ENCODE measurements around the gene PRKCB.
"Not testable (repeated sequence)": the region's sequence is repeated elsewhere in the genome, so short reads cannot be mapped to it uniquely, and the experiment has no call there.

Gene PRKCB

DNA sequence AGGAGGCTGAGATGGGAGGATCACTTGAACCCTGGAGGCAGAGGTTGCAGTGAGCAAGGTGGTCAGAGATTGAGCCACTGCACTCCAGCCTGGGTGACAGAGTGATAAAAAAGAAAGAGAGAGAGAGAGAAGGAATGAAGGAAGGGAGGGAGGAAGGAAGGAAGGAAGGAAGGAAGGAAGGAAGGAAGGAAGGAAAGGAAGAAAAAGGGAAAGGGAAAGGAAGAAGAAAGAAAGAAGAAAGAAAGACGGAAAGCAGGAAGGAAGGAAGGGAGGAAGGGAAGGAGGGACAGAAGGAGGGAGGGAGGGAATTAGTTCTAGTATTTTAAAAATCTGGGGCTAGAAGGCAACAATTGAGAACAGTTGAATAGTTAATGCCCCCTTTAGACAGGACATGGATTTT is 258.9 kb downstream of the PRKCB start:
- Histone ChIP-seq H3K36me3 (ENCODE audit: low read depth) (no peaks in the 10 kb centered on the region), H3K4me1 (ENCODE audit: insufficient read depth, poor library complexity, severe bottlenecking) (no peaks in the 10 kb centered on the region), H3K27ac (ENCODE audit: poor library complexity, severe bottlenecking) (no peak overlapping the region)

DNA sequence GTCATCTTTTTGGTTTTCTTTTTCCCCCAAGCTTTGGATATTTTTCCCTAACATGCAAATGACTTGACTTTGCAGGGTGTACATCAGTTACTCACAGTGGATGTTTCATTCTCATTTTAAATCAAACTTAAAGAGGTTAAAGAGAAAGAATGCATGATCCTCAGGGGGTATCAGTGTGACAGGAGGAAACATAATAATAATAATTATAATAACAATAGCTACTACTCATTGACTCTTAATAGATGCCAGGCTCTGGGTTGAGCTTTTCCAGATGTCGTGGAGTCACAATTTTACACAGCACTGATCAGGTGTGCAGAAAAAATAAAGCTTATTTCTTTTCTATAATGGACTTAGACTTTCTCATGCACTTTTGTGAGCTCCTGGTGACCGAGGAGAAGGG is 263.1 kb downstream of the PRKCB start:
- DNase-seq (ENCODE audit: low spot score): no peak
- Histone ChIP-seq H3K27me3 (ENCODE audit: insufficient read depth, poor library complexity, severe bottlenecking) (peaks cover 3% of the 10 kb centered on the region), H3K36me3 (ENCODE audit: low read depth) (no peaks in the 10 kb centered on the region), H3K9me3 (ENCODE audit: severe bottlenecking) (no peaks in the 10 kb centered on the region), H3K4me3 (ENCODE audit: severe bottlenecking) (no peak overlapping the region), H3K4me1 (ENCODE audit: insufficient read depth, poor library complexity, severe bottlenecking) (no peaks in the 10 kb centered on the region), H3K27ac (ENCODE audit: poor library complexity, severe bottlenecking) (no peak overlapping the region)
- TF ChIP-seq, protein P1, sequence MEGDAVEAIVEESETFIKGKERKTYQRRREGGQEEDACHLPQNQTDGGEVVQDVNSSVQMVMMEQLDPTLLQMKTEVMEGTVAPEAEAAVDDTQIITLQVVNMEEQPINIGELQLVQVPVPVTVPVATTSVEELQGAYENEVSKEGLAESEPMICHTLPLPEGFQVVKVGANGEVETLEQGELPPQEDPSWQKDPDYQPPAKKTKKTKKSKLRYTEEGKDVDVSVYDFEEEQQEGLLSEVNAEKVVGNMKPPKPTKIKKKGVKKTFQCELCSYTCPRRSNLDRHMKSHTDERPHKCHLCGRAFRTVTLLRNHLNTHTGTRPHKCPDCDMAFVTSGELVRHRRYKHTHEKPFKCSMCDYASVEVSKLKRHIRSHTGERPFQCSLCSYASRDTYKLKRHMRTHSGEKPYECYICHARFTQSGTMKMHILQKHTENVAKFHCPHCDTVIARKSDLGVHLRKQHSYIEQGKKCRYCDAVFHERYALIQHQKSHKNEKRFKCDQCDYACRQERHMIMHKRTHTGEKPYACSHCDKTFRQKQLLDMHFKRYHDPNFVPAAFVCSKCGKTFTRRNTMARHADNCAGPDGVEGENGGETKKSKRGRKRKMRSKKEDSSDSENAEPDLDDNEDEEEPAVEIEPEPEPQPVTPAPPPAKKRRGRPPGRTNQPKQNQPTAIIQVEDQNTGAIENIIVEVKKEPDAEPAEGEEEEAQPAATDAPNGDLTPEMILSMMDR (IDR thresholded peaks at IDR 0.05; ENCODE audit: poor library complexity, severe bottlenecking): no peak
- no peak for ATAC-seq (ENCODE audit: low read depth)

More for the DNA sequence above, 258.9 kb downstream of the PRKCB start:
- no peak overlapping the region for H3K4me3 ChIP-seq (ENCODE audit: severe bottlenecking)
- TF ChIP-seq, protein P1 (IDR thresholded peaks at IDR 0.05; ENCODE audit: poor library complexity, severe bottlenecking): no peak
- no peak for DNase-seq (ENCODE audit: low spot score)
- no peak for ATAC-seq (ENCODE audit: low read depth)
- H3K9me3 ChIP-seq (ENCODE audit: severe bottlenecking): no peaks in the 10 kb centered on the region
- no peaks in the 10 kb centered on the region for H3K27me3 ChIP-seq (ENCODE audit: insufficient read depth, poor library complexity, severe bottlenecking)

DNA sequence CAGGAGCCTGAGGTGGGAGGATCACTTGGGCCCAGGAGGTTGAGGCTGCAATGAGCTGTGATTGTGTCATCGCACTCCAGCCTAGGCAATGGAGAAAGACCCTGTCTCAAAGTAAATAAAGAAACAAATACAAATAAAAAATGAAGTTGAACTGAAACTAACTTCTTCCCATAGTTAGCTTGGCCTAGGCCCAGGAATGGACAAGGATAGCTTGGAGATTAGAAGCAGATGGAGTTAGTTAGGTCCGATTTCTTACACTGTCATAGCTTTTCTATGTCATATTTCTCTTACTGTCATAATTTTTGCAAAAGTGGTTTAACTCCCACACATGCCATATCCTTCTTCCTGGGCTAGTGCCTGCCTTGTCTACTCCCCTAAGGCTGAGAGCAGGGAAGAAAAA is 265.6 kb downstream of the PRKCB start:
- TF ChIP-seq, protein P1 (IDR thresholded peaks at IDR 0.05; ENCODE audit: poor library complexity, severe bottlenecking): no peak
- DNase-seq (ENCODE audit: low spot score): no peak

DNA sequence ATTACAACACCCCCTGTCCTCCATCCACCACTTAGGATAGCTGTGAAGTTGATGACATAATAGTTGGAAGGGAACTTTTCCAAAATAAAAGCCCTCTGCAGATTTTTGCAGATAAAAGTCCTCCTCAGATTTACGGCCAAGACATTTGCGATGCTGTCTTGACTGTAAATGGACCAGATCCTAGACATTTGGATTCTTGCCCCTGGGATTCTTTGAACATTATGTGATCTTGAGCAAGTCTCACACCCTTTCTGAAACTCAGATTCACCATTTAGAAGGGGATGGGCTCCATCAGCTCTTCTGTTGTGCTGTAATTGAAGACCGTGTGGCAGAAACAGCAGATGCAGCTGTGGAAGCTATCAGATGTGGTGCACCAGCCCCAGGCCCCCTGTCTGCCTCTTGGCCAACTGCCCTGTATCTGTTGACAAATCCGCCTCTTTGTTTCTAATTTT is 266.5 kb downstream of the PRKCB start:
- TF ChIP-seq, protein P1 (IDR thresholded peaks at IDR 0.05; ENCODE audit: poor library complexity, severe bottlenecking): no peak
- Histone ChIP-seq H3K27me3 (ENCODE audit: insufficient read depth, poor library complexity, severe bottlenecking) (peaks cover 3% of the 10 kb centered on the region), H3K4me3 (ENCODE audit: severe bottlenecking) (no peak overlapping the region), H3K9me3 (ENCODE audit: severe bottlenecking) (no peaks in the 10 kb centered on the region), H3K27ac (ENCODE audit: poor library complexity, severe bottlenecking) (no peak overlapping the region), H3K36me3 (ENCODE audit: low read depth) (no peaks in the 10 kb centered on the region), H3K4me1 (ENCODE audit: insufficient read depth, poor library complexity, severe bottlenecking) (no peaks in the 10 kb centered on the region)
- no peak for ATAC-seq (ENCODE audit: low read depth)
- no peak for DNase-seq (ENCODE audit: low spot score)

More for the DNA sequence above, 265.6 kb downstream of the PRKCB start:
- Histone ChIP-seq H3K27me3 (ENCODE audit: insufficient read depth, poor library complexity, severe bottlenecking) (peaks cover 3% of the 10 kb centered on the region), H3K9me3 (ENCODE audit: severe bottlenecking) (no peaks in the 10 kb centered on the region), H3K4me1 (ENCODE audit: insufficient read depth, poor library complexity, severe bottlenecking) (no peaks in the 10 kb centered on the region), H3K36me3 (ENCODE audit: low read depth) (no peaks in the 10 kb centered on the region), H3K4me3 (ENCODE audit: severe bottlenecking) (no peak overlapping the region), H3K27ac (ENCODE audit: poor library complexity, severe bottlenecking) (no peak overlapping the region)
- ATAC-seq (ENCODE audit: low read depth): no peak

DNA sequence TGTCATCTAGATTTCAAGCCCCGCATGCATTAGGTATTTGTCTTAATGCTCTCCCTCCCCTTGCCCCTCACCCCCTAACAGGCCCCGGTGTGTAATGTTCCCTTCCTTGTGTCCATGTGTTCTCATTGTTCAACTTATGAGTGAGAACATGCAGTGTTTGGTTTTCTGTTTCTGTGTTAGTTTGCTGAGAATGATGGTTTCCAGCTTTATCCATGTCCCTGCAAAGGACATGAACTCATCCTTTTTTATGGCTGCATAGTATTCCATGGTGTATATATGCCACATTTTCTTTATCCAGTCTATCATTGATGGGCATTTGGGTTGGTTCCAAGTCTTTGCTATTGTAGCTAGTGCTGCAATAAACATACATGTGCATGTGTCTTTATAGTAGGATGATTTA is 269.7 kb downstream of the PRKCB start:
- not testable (repeated sequence) for ATAC-seq (ENCODE audit: low read depth); H3K4me3 ChIP-seq (ENCODE audit: severe bottlenecking); H3K9me3 ChIP-seq (ENCODE audit: severe bottlenecking); H3K36me3 ChIP-seq (ENCODE audit: low read depth); DNase-seq (ENCODE audit: low spot score); H3K27ac ChIP-seq (ENCODE audit: poor library complexity, severe bottlenecking); H3K27me3 ChIP-seq (ENCODE audit: insufficient read depth, poor library complexity, severe bottlenecking); H3K4me1 ChIP-seq (ENCODE audit: insufficient read depth, poor library complexity, severe bottlenecking)

DNA sequence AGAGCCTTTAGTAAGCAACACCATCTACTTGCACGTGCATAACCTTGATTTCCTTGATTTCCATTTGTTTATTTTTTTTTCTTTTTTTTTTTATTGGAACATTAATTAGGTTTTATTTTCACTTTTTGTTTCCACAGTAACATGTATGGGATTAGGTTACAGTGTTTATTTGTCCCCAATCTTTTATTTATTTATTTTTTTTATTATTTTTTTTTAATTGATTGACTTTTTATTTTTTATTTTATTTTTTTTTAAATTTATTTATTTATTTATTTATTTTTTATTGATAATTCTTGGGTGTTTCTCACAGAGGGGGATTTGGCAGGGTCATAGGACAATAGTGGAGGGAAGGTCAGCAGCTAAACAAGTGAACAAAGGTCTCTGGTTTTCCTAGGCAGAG is 272.3 kb downstream of the PRKCB start:
- not testable (repeated sequence) for ATAC-seq (ENCODE audit: low read depth); H3K27me3 ChIP-seq (ENCODE audit: insufficient read depth, poor library complexity, severe bottlenecking); H3K9me3 ChIP-seq (ENCODE audit: severe bottlenecking); DNase-seq (ENCODE audit: low spot score); H3K27ac ChIP-seq (ENCODE audit: poor library complexity, severe bottlenecking); H3K4me3 ChIP-seq (ENCODE audit: severe bottlenecking); H3K36me3 ChIP-seq (ENCODE audit: low read depth); H3K4me1 ChIP-seq (ENCODE audit: insufficient read depth, poor library complexity, severe bottlenecking)

All from RWPE2 (cell line).